Transverse colon (tissue), 4 donors: ENCODE results near the gene ZMYND11.

Experiments used
- CTCF ChIP-seq, 5 experiments: fragments of 200-600 bp in 3 of 5; fragments of 450-650 bp in 2 of 5; sonication (generic) in 3 of 5; IDR thresholded peaks; 1 replicate in 2 of 5; 2 replicates in 3 of 5; pipeline ENCODE4 v1.5.1; 2016 to 2017; ENCODE audit warnings: antibody characterized with exemption in 5 of 5, inconsistent platforms in 3 of 5, mild to moderate bottlenecking in 2 of 5, moderate library complexity in 1 of 5
- EP300 ChIP-seq: sonication (generic); formaldehyde crosslinking; IDR thresholded peaks from one replicate; pipeline ENCODE4 v1.6.1; 2017; ENCODE audit warnings: antibody characterized with exemption, low read depth
- POLR2AphosphoS5 ChIP-seq, 3 donors: sonication (generic); formaldehyde crosslinking; IDR thresholded peaks; one replicate each; pipeline ENCODE4 v1.6.1; 2016; ENCODE audit warnings: antibody characterized with exemption in 3 of 3

- TF ChIP-seq POLR2AphosphoS5 (IDR thresholded peaks at IDR 0.05) = no peak
- no peak for TF ChIP-seq CTCF (IDR thresholded peaks at IDR 0.05)
- no peak for TF ChIP-seq EP300
Measured at GRCh38 chr10:191703-192518, 56.7 kb downstream of the ZMYND11 start.
